Measurements from ENCODE around the gene C6orf15. TPM values are rescaled to one million over a fixed set of nuclear protein-coding genes. Genes with fewer than 3 reads are reported as not detected.

Gene C6orf15
- total RNA-seq, 1 experiment from 2014 or later, result not detected

GRCh38 chr6:31094389-31094881, 17.9 kb downstream of the C6orf15 start:
- H3K27me3 ChIP-seq (ENCODE audit: control insufficient read depth, insufficient read depth, low read length), result no peaks in the 10 kb centered on the region
- peaks cover 5% of the 10 kb centered on the region; the same call in 1 of the 2 replicates for H3K4me1 ChIP-seq (ENCODE audit: control insufficient read depth, insufficient read depth, low read length)
- no peak overlapping the region for H3K27ac ChIP-seq (ENCODE audit: low read length)
- H3K4me3 ChIP-seq (ENCODE audit: low read depth in 2 of 2, low read length in 2 of 2), result no peak overlapping the region
- ATAC-seq, result peak; percentile 69
- intact Hi-C loops (cut with micrococcal nuclease; ENCODE audit: unreplicated experiment), result no loop called here
- H3K9me3 ChIP-seq (ENCODE audit: control insufficient read depth, insufficient read depth, low read depth, low read length), result no peaks in the 10 kb centered on the region
- ChIA-PET POLR2A (no interaction called here), CTCF (interaction anchor here (0.5 to 0.8 kb wide), 3 partner anchors 15 to 44 kb away, joined by 3 to 4 read pairs (median 3); no protein-coding TSS in a partner anchor)
- H3K36me3 ChIP-seq (ENCODE audit: control insufficient read depth, insufficient read depth, low read length), result no peaks in the 10 kb centered on the region
- DNase-seq (ENCODE audit: low read depth, low spot score), result no peak
- TF ChIP-seq, protein P1, sequence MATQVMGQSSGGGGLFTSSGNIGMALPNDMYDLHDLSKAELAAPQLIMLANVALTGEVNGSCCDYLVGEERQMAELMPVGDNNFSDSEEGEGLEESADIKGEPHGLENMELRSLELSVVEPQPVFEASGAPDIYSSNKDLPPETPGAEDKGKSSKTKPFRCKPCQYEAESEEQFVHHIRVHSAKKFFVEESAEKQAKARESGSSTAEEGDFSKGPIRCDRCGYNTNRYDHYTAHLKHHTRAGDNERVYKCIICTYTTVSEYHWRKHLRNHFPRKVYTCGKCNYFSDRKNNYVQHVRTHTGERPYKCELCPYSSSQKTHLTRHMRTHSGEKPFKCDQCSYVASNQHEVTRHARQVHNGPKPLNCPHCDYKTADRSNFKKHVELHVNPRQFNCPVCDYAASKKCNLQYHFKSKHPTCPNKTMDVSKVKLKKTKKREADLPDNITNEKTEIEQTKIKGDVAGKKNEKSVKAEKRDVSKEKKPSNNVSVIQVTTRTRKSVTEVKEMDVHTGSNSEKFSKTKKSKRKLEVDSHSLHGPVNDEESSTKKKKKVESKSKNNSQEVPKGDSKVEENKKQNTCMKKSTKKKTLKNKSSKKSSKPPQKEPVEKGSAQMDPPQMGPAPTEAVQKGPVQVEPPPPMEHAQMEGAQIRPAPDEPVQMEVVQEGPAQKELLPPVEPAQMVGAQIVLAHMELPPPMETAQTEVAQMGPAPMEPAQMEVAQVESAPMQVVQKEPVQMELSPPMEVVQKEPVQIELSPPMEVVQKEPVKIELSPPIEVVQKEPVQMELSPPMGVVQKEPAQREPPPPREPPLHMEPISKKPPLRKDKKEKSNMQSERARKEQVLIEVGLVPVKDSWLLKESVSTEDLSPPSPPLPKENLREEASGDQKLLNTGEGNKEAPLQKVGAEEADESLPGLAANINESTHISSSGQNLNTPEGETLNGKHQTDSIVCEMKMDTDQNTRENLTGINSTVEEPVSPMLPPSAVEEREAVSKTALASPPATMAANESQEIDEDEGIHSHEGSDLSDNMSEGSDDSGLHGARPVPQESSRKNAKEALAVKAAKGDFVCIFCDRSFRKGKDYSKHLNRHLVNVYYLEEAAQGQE (IDR thresholded peaks at IDR 0.05; ENCODE audit: insufficient read depth in 1 of 2, low read depth in 2 of 2, low read length in 1 of 2), result no peak
- TF ChIP-seq TCF7L2 (IDR thresholded peaks at IDR 0.05; ENCODE audit: low read depth, low read length) (no peak), POLR2AphosphoS5 (IDR thresholded peaks at IDR 0.05; ENCODE audit: low read depth, low read length) (no peak), CTCF (IDR thresholded peaks at IDR 0.05) (no peak), SIN3A (IDR thresholded peaks at IDR 0.05; ENCODE audit: borderline replicate concordance, insufficient read depth, low read depth, low read length) (no peak)
- no TSS peak for BruUV-seq (replicated peaks)
- in situ Hi-C loops (cut with HindIII; ENCODE audit: low pct_unique_long_range_greater_than_20kb, low sequenced_read_pairs), result no loop called here

GRCh38 chr6:31092769-31093505, 19.4 kb downstream of the C6orf15 start:
- H3K9me3 ChIP-seq (ENCODE audit: control insufficient read depth, insufficient read depth, low read depth, low read length), result no peaks in the 10 kb centered on the region
- intact Hi-C loops (cut with micrococcal nuclease; ENCODE audit: unreplicated experiment) (no loop called here), in situ Hi-C loops (cut with HindIII; ENCODE audit: low pct_unique_long_range_greater_than_20kb, low sequenced_read_pairs) (no loop called here)
- TF ChIP-seq CTCF (IDR thresholded peaks at IDR 0.05), result no peak
- no peak for TF ChIP-seq TCF7L2 (IDR thresholded peaks at IDR 0.05; ENCODE audit: low read depth, low read length)
- no peak for TF ChIP-seq SIN3A (IDR thresholded peaks at IDR 0.05; ENCODE audit: borderline replicate concordance, insufficient read depth, low read depth, low read length)
- H3K36me3 ChIP-seq (ENCODE audit: control insufficient read depth, insufficient read depth, low read length), result no peaks in the 10 kb centered on the region
- ChIA-PET POLR2A (interaction anchor here (1.0 kb wide), 1 partner anchor 104 kb away, joined by 8 read pairs; no protein-coding TSS in a partner anchor), CTCF (no interaction called here)
- no peak overlapping the region for H3K27ac ChIP-seq (ENCODE audit: low read length)
- no peaks in the 10 kb centered on the region for H3K27me3 ChIP-seq (ENCODE audit: control insufficient read depth, insufficient read depth, low read length)
- DNase-seq (ENCODE audit: low read depth, low spot score), result no peak
- no TSS peak for BruUV-seq (replicated peaks)
- peaks cover 5% of the 10 kb centered on the region; the same call in 1 of the 2 replicates for H3K4me1 ChIP-seq (ENCODE audit: control insufficient read depth, insufficient read depth, low read length)
- no peak overlapping the region for H3K4me3 ChIP-seq (ENCODE audit: low read depth in 2 of 2, low read length in 2 of 2)
- 0 out of 2 replicates have a peak, but pooled peaks have one; percentile 57 for ATAC-seq
